ENCODE results near the gene GABPA.

GABPA gene

DNA sequence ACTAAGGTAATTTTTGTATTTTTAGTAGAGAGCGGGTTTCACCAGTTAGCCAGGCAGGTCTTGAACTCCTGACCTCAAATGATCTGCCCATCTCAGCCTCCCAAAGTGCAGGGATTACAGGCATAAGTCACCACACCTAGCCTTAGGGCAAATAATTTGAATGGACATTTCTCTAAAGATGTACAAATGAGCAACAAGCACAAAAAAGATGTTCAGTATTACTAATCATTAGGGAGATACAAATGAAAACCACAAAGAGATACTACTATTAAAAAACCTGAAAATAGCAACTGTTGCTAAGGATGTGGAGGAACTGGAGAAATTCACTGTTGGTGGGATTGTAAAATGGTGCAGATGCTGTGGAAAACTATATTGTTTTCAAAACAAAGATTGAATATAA is 79.1 kb downstream of the GABPA start:
- DNase-seq: no peak

DNA sequence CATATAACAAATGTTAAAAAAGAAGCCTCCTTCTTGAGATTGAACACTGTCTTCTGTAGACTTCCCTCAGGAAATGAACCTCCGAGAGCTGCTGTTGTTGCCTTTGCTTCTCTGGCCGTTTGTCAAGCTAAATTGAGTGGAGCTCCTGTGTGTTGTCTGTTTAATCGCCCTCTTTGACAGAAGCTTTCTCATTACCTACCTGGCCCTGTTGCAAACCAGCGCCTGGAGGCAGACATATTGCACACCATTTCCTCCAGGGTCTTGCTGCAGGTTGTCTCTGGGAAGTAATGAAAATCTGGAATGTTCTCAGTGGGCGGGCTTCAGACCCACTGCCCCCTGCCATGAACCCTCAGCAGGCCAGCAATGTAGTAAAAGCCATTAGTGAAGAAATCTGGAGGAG is 83.3 kb downstream of the GABPA start:
- no peak for DNase-seq

DNA sequence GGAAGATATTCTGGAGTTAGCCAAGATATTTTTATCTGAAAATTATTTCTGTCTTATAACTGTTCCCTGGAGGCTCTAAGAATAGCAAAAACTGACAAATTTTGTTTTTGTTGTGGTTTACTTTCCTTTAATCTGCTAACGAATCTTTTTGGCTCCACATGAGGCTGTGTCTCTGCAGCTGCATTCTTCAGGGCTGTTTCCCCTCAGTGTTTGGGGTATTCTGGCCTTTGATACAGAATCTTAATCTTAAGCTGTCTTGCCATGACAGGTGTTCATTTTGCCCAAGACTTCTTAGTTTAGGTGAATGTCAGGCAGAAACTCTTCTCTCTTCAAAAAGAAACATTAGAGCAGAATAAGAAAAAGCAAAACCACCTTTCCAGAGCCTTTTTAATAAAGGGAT is 83.8 kb downstream of the GABPA start:
- DNase-seq: no peak
